ENCODE measurements around the gene GPR65. TPM values are rescaled to one million over a fixed set of nuclear protein-coding genes. Genes with fewer than 3 reads are reported as not detected.

GPR65 gene
- total RNA-seq, 3 donors from 2014 or later, result 0.41 to 1.6 (median 1.6) TPM

GRCh38 chr14:88043529-88044443 lies 38.9 kb downstream of the GPR65 start:
- no peak for TF ChIP-seq CTCF (IDR thresholded peaks at IDR 0.05)
- H3K4me3 ChIP-seq, result no peak overlapping the region
- peak; percentile 70 for ATAC-seq
- no peaks in the 10 kb centered on the region for H3K4me1 ChIP-seq (ENCODE audit: low read depth)
- DNase-seq, result no peak
- no peaks in the 10 kb centered on the region for H3K9me3 ChIP-seq
- no peaks in the 10 kb centered on the region for H3K36me3 ChIP-seq (ENCODE audit: low read depth)
- intact Hi-C loops (cut with DNase I, micrococcal nuclease), result no loop called here

GRCh38 chr14:88044444-88044758 lies 39.5 kb downstream of the GPR65 start:
- Histone ChIP-seq H3K36me3 (ENCODE audit: low read depth) (no peaks in the 10 kb centered on the region), H3K4me3 (no peak overlapping the region), H3K9me3 (no peaks in the 10 kb centered on the region), H3K4me1 (ENCODE audit: low read depth) (no peaks in the 10 kb centered on the region)
- DNase-seq (no peak), ATAC-seq (peak; percentile 13)
- no peak for TF ChIP-seq CTCF (IDR thresholded peaks at IDR 0.05)
- intact Hi-C loops (cut with DNase I, micrococcal nuclease), result no loop called here

GRCh38 chr14:88044776-88045446 lies 40.0 kb downstream of the GPR65 start:
- H3K9me3 ChIP-seq, result no peaks in the 10 kb centered on the region
- H3K4me1 ChIP-seq (ENCODE audit: low read depth), result no peaks in the 10 kb centered on the region
- no peaks in the 10 kb centered on the region for H3K36me3 ChIP-seq (ENCODE audit: low read depth)
- DNase-seq (no peak), ATAC-seq (peak; percentile 47)
- no peak overlapping the region for H3K4me3 ChIP-seq
- intact Hi-C loops (cut with DNase I, micrococcal nuclease), result no loop called here
- TF ChIP-seq CTCF (IDR thresholded peaks at IDR 0.05), result no peak

- H3K9me3 ChIP-seq, result no peaks in the 10 kb centered on the region
- no peak overlapping the region for H3K4me3 ChIP-seq
- no peak for TF ChIP-seq CTCF (IDR thresholded peaks at IDR 0.05)
- H3K36me3 ChIP-seq (ENCODE audit: low read depth), result no peaks in the 10 kb centered on the region
- ATAC-seq (peak; percentile 62), DNase-seq (peak in 1 of 3 donors; percentile 17)
- H3K4me1 ChIP-seq (ENCODE audit: low read depth), result no peaks in the 10 kb centered on the region
- intact Hi-C loops (cut with DNase I, micrococcal nuclease), result no loop called here
Observed at GRCh38 chr14:88045705-88046104, 40.8 kb downstream of the GPR65 start.

GRCh38 chr14:88048351-88048750 lies 43.4 kb downstream of the GPR65 start:
- Histone ChIP-seq H3K9me3 (no peaks in the 10 kb centered on the region), H3K4me1 (ENCODE audit: low read depth) (no peaks in the 10 kb centered on the region), H3K36me3 (ENCODE audit: low read depth) (no peaks in the 10 kb centered on the region), H3K4me3 (no peak overlapping the region)
- DNase-seq (no peak), ATAC-seq (no peak)
- intact Hi-C loops (cut with DNase I, micrococcal nuclease), result no loop called here
- TF ChIP-seq CTCF (IDR thresholded peaks at IDR 0.05), result no peak

Measured in mucosa of descending colon (tissue), 3 donors.